NCI-H2196 treated with DMSO at 0.1 percent for 48 hours (cell line): ENCODE results near the gene TRIM63.
"Not testable (repeated sequence)": the region's sequence is repeated elsewhere in the genome, so short reads cannot be mapped to it uniquely, and the experiment has no call there.

ENCODE experiments used
- DNase-seq: peaks from one replicate; lab custom pipeline; 2025; ENCODE audit not compliant: unreplicated experiment; lab: John Stamatoyannopoulos, UW

TRIM63 gene

GRCh38 chr1:26067432-26067911 is at the start of gene TRIM63:
Gene TRIM63, minus strand, starts transcription at chr1:26067630. Its CDS starts 136 bp downstream, at chr1:26067494.
- no peak for DNase-seq

GRCh38 chr1:26114165-26114927 is 46.9 kb upstream of the TRIM63 start:
- no peak for DNase-seq

GRCh38 chr1:26112407-26112775 is 45.0 kb upstream of the TRIM63 start:
- DNase-seq, result no peak

- DNase-seq, result peak; percentile 84
Observed at GRCh38 chr1:26111530-26112406, 44.3 kb upstream of the TRIM63 start, which contains the start of gene PDIK1L. Gene PDIK1L, plus strand, starts transcription at chr1:26111824. Its CDS starts 2,485 bp downstream, at chr1:26114309.

GRCh38 chr1:26110731-26111529 is 43.5 kb upstream of the TRIM63 start:
- peak; percentile 48 for DNase-seq

GRCh38 chr1:26109229-26110164 is 42.1 kb upstream of the TRIM63 start:
- DNase-seq, result no peak

GRCh38 chr1:26105226-26105548 is 37.8 kb upstream of the TRIM63 start:
- DNase-seq, result not testable (repeated sequence)

GRCh38 chr1:26102526-26102925 is 35.1 kb upstream of the TRIM63 start:
- DNase-seq, result no peak

- DNase-seq, result no peak
Observed at GRCh38 chr1:26102119-26102518, 34.7 kb upstream of the TRIM63 start.

GRCh38 chr1:26100204-26100603 is 32.8 kb upstream of the TRIM63 start:
- not testable (repeated sequence) for DNase-seq

- no peak for DNase-seq
Observed at GRCh38 chr1:26099780-26100179, 32.4 kb upstream of the TRIM63 start.

- no peak for DNase-seq
Observed at GRCh38 chr1:26098602-26099001, 31.2 kb upstream of the TRIM63 start.

GRCh38 chr1:26097696-26098095 is 30.3 kb upstream of the TRIM63 start:
- no peak for DNase-seq

GRCh38 chr1:26096471-26096870 is 29.0 kb upstream of the TRIM63 start:
- DNase-seq, result no peak

- no peak for DNase-seq
Observed at GRCh38 chr1:26094677-26095383, 27.4 kb upstream of the TRIM63 start.

- DNase-seq, result no peak
Observed at GRCh38 chr1:26094076-26094669, 26.7 kb upstream of the TRIM63 start.

- DNase-seq, result not testable (repeated sequence)
Observed at GRCh38 chr1:26093569-26093968, 26.1 kb upstream of the TRIM63 start.

GRCh38 chr1:26092422-26092821 is 25.0 kb upstream of the TRIM63 start:
- DNase-seq, result no peak

- no peak for DNase-seq
Observed at GRCh38 chr1:26090893-26091292, 23.5 kb upstream of the TRIM63 start.
